Measurements from ENCODE around the gene LAMA2. TPM values are rescaled to one million over a fixed set of nuclear protein-coding genes. Genes with fewer than 3 reads are reported as not detected.
A peak's percentile ranks its signal among the peaks of the same experiment; 100 is the strongest.

Gene LAMA2
- total and polyA plus RNA-seq, 2 experiments from 2014 or later = 0.91 to 6.4 TPM

DNA sequence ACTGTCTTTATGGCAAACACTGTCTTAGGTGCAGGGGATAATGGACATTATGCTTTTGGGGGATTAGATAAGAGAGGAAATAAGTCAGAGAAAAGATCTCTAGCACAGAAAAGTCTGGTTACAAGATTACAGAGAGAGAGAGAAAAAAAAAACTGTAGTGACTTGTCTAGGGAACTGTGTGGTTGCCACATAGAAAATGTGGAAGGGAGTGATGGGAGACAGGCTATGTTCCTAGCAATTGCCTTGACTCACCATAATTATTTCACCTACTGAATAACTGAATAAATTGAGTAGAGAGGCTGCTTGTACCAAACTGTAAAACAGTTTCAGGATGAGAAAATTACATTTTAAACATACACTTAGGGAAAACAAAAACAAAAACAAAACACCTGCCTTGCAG lies 229.7 kb downstream of the LAMA2 start:
- H3K36me3 Mint-ChIP-seq (ENCODE audit: low read depth) = no peaks in the 10 kb centered on the region

More for the DNA sequence above, 229.7 kb downstream of the LAMA2 start:
- Mint-ChIP-seq H3K27me3 (ENCODE audit: insufficient read depth, low read depth, poor library complexity) (no peaks in the 10 kb centered on the region), H3K27ac (peak overlapping the region; percentile 1; the same call in 1 of the 2 replicates), H3K4me1 (no peaks in the 10 kb centered on the region), H3K9me3 (no peaks in the 10 kb centered on the region), H3K4me3 (no peak overlapping the region)
- H3K9me2 ChIP-seq (ENCODE audit: insufficient read depth) = no peaks in the 10 kb centered on the region
- H3K79me2 ChIP-seq (replicated peaks; ENCODE audit: insufficient read depth) = no peaks in the 10 kb centered on the region
- H3K4me1 ChIP-seq (ENCODE audit: insufficient read depth) = 0 out of 2 replicates have a peak, but pooled peaks cover under 1% of the 10 kb centered on the region
- no peak overlapping the region for H2AFZ ChIP-seq
- TF ChIP-seq ZNF331 (CRISPR knock-in tag; IDR thresholded peaks at IDR 0.05; ENCODE audit: low read depth) (no peak), POLR2AphosphoS5 (IDR thresholded peaks at IDR 0.05; ENCODE audit: low read depth) (no peak), JUNB (IDR thresholded peaks at IDR 0.05; ENCODE audit: unreplicated experiment) (no peak), CREB1 (CRISPR knock-in tag; IDR thresholded peaks at IDR 0.05; ENCODE audit: low read depth) (no peak)
- TF ChIP-seq, protein P1, sequence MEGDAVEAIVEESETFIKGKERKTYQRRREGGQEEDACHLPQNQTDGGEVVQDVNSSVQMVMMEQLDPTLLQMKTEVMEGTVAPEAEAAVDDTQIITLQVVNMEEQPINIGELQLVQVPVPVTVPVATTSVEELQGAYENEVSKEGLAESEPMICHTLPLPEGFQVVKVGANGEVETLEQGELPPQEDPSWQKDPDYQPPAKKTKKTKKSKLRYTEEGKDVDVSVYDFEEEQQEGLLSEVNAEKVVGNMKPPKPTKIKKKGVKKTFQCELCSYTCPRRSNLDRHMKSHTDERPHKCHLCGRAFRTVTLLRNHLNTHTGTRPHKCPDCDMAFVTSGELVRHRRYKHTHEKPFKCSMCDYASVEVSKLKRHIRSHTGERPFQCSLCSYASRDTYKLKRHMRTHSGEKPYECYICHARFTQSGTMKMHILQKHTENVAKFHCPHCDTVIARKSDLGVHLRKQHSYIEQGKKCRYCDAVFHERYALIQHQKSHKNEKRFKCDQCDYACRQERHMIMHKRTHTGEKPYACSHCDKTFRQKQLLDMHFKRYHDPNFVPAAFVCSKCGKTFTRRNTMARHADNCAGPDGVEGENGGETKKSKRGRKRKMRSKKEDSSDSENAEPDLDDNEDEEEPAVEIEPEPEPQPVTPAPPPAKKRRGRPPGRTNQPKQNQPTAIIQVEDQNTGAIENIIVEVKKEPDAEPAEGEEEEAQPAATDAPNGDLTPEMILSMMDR (conservative IDR thresholded peaks at IDR 0.05; ENCODE audit: low read depth in 2 of 2) = no peak
- TF ChIP-seq, protein P2, sequence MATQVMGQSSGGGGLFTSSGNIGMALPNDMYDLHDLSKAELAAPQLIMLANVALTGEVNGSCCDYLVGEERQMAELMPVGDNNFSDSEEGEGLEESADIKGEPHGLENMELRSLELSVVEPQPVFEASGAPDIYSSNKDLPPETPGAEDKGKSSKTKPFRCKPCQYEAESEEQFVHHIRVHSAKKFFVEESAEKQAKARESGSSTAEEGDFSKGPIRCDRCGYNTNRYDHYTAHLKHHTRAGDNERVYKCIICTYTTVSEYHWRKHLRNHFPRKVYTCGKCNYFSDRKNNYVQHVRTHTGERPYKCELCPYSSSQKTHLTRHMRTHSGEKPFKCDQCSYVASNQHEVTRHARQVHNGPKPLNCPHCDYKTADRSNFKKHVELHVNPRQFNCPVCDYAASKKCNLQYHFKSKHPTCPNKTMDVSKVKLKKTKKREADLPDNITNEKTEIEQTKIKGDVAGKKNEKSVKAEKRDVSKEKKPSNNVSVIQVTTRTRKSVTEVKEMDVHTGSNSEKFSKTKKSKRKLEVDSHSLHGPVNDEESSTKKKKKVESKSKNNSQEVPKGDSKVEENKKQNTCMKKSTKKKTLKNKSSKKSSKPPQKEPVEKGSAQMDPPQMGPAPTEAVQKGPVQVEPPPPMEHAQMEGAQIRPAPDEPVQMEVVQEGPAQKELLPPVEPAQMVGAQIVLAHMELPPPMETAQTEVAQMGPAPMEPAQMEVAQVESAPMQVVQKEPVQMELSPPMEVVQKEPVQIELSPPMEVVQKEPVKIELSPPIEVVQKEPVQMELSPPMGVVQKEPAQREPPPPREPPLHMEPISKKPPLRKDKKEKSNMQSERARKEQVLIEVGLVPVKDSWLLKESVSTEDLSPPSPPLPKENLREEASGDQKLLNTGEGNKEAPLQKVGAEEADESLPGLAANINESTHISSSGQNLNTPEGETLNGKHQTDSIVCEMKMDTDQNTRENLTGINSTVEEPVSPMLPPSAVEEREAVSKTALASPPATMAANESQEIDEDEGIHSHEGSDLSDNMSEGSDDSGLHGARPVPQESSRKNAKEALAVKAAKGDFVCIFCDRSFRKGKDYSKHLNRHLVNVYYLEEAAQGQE (IDR thresholded peaks at IDR 0.05; ENCODE audit: unreplicated experiment) = no peak
- TF ChIP-seq, protein P3, sequence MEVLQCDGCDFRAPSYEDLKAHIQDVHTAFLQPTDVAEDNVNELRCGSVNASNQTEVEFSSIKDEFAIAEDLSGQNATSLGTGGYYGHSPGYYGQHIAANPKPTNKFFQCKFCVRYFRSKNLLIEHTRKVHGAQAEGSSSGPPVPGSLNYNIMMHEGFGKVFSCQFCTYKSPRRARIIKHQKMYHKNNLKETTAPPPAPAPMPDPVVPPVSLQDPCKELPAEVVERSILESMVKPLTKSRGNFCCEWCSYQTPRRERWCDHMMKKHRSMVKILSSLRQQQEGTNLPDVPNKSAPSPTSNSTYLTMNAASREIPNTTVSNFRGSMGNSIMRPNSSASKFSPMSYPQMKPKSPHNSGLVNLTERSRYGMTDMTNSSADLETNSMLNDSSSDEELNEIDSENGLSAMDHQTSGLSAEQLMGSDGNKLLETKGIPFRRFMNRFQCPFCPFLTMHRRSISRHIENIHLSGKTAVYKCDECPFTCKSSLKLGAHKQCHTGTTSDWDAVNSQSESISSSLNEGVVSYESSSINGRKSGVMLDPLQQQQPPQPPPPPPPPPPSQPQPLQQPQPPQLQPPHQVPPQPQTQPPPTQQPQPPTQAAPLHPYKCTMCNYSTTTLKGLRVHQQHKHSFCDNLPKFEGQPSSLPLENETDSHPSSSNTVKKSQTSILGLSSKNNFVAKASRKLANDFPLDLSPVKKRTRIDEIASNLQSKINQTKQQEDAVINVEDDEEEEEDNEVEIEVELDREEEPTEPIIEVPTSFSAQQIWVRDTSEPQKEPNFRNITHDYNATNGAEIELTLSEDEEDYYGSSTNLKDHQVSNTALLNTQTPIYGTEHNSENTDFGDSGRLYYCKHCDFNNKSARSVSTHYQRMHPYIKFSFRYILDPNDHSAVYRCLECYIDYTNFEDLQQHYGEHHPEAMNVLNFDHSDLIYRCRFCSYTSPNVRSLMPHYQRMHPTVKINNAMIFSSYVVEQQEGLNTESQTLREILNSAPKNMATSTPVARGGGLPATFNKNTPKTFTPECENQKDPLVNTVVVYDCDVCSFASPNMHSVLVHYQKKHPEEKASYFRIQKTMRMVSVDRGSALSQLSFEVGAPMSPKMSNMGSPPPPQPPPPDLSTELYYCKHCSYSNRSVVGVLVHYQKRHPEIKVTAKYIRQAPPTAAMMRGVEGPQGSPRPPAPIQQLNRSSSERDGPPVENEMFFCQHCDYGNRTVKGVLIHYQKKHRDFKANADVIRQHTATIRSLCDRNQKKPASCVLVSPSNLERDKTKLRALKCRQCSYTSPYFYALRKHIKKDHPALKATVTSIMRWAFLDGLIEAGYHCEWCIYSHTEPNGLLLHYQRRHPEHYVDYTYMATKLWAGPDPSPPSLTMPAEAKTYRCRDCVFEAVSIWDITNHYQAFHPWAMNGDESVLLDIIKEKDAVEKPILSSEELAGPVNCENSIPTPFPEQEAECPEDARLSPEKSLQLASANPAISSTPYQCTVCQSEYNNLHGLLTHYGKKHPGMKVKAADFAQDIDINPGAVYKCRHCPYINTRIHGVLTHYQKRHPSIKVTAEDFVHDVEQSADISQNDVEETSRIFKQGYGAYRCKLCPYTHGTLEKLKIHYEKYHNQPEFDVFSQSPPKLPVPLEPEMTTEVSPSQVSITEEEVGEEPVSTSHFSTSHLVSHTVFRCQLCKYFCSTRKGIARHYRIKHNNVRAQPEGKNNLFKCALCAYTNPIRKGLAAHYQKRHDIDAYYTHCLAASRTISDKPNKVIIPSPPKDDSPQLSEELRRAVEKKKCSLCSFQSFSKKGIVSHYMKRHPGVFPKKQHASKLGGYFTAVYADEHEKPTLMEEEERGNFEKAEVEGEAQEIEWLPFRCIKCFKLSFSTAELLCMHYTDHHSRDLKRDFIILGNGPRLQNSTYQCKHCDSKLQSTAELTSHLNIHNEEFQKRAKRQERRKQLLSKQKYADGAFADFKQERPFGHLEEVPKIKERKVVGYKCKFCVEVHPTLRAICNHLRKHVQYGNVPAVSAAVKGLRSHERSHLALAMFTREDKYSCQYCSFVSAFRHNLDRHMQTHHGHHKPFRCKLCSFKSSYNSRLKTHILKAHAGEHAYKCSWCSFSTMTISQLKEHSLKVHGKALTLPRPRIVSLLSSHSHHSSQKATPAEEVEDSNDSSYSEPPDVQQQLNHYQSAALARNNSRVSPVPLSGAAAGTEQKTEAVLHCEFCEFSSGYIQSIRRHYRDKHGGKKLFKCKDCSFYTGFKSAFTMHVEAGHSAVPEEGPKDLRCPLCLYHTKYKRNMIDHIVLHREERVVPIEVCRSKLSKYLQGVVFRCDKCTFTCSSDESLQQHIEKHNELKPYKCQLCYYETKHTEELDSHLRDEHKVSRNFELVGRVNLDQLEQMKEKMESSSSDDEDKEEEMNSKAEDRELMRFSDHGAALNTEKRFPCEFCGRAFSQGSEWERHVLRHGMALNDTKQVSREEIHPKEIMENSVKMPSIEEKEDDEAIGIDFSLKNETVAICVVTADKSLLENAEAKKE (CRISPR knock-in tag; IDR thresholded peaks at IDR 0.05) = no peak
- no peaks in the 10 kb centered on the region for H4K20me1 ChIP-seq (replicated peaks; ENCODE audit: insufficient read depth)
- ATAC-seq = no peak
- H3K27me3 ChIP-seq (ENCODE audit: insufficient read depth) = no peaks in the 10 kb centered on the region
- no peaks in the 10 kb centered on the region for H3F3A ChIP-seq (replicated peaks; ENCODE audit: low read depth)
- H3K36me3 ChIP-seq (ENCODE audit: insufficient read depth) = no peaks in the 10 kb centered on the region
- H3K4me2 ChIP-seq = no peak overlapping the region
- H3K27ac ChIP-seq (ENCODE audit: low read depth) = no peak overlapping the region
- H3K4me3 ChIP-seq = no peak overlapping the region
- no peak for DNase-seq (ENCODE audit: low spot score)
